K562 (cell line): Measurements from ENCODE around the gene JDP2. TPM values are rescaled to one million over a fixed set of nuclear protein-coding genes. Genes with fewer than 3 reads are reported as not detected.

Experiments used
- ATAC-seq: fragments of 200-7000 bp; cut with Tn5 transposase; 3 replicates; pipeline ENCODE4 v1.9.1; 2020; ENCODE audit warnings: moderate library complexity
- BruUV-seq: library from RNA; stranded (reverse); fragments of 400-500 nt; replicated peaks from 2 replicates; lab custom pipeline; 2021; lab: Mats Ljungman, UMichigan
- CTCF ChIA-PET: fragments of 300-600 bp; formaldehyde crosslinking; extraction: SDS; loops from one replicate; lab custom pipeline; 2021; ENCODE audit warnings: low intra/inter-chr PET ratio; lab: Yijun Ruan, JAX
- POLR2A ChIA-PET: fragments of 300-600, 350-650 bp; sonication (Branson Sonifier 250); formaldehyde crosslinking; extraction: SDS; loops from one replicate; lab custom pipeline; 2021; ENCODE audit warnings: antibody characterized with exemption, inconsistent platforms; lab: Yijun Ruan, JAX
- DNase-seq, 4 experiments: peaks; one replicate each; pipeline versions ENCODE4 v3.0.0 to v3.0.0-alpha.2; 2011 to 2018; ENCODE audit warnings: low spot score in 3 of 4, mixed read lengths in 3 of 4; ENCODE audit errors: extremely low read depth in 1 of 4
- FAIRE-seq: peaks from 2 replicates; lab custom pipeline; 2011; peaks lifted over from hg19 to GRCh38; lab: Jason Lieb, UNC
- H2AFZ ChIP-seq: 2 replicates; pipeline ENCODE4 v1.6.0; 2011; ENCODE audit warnings: low read depth, low read length, control low read depth, inconsistent platforms
- H3K27ac ChIP-seq: fragments of 200-600 bp; 3 replicates; pipeline ENCODE4 v1.8.0; 2011; ENCODE audit warnings: low read depth, mild to moderate bottlenecking, control low read depth, inconsistent platforms, low read length, moderate library complexity, mixed read lengths; ENCODE audit errors: extremely low read depth
- H3K27me3 ChIP-seq, 2 experiments: fragments of 300-600 bp in 1 of 2; 2 replicates in 1 of 2; 3 replicates in 1 of 2; pipeline versions ENCODE4 v1.6.0 to v1.8.0; 2011; ENCODE audit warnings: inconsistent platforms in 2 of 2, low read length in 2 of 2, mild to moderate bottlenecking in 1 of 2, mixed read lengths in 1 of 2, moderate library complexity in 1 of 2; ENCODE audit not compliant: control insufficient read depth in 2 of 2, insufficient read depth in 2 of 2
- H3K36me3 ChIP-seq: fragments of 300-600 bp; 3 replicates; pipeline ENCODE4 v1.8.0; 2011; ENCODE audit warnings: mild to moderate bottlenecking, low read length, inconsistent platforms; ENCODE audit not compliant: control insufficient read depth, insufficient read depth
- H3K4me1 ChIP-seq, 2 experiments: fragments of 200-600 bp in 1 of 2; replicated peaks in 1 of 2; 2 replicates in 1 of 2; 3 replicates in 1 of 2; pipeline versions ENCODE4 v1.5.1 to v1.8.0; 2011; ENCODE audit warnings: inconsistent platforms in 2 of 2, low read length in 2 of 2, mild to moderate bottlenecking in 1 of 2, mixed read lengths in 1 of 2, moderate library complexity in 1 of 2; ENCODE audit not compliant: control insufficient read depth in 2 of 2, insufficient read depth in 2 of 2
- H3K4me2 ChIP-seq: 2 replicates; pipeline ENCODE4 v1.6.1; 2011; ENCODE audit warnings: low read length, control low read depth, inconsistent platforms, mixed read lengths; ENCODE audit not compliant: insufficient read depth
- H3K4me3 ChIP-seq: fragments of 200-600 bp; sonication (generic), shearing (Covaris generic); 2 replicates; pipeline ENCODE4 v1.5.1; 2016; ENCODE audit warnings: control low read depth, inconsistent platforms
- H3K79me2 ChIP-seq: fragments of 200-600 bp; 3 replicates; pipeline ENCODE4 v1.8.0; 2011; ENCODE audit warnings: low read length, inconsistent platforms; ENCODE audit not compliant: control insufficient read depth, insufficient read depth
- H3K9ac ChIP-seq, 2 experiments: 2 replicates each; pipeline versions ENCODE4 v1.6.0 to v1.6.1; 2011; ENCODE audit warnings: low read depth in 2 of 2, low read length in 2 of 2, control low read depth in 1 of 2, inconsistent platforms in 1 of 2, mild to moderate bottlenecking in 1 of 2, mixed read lengths in 1 of 2; ENCODE audit not compliant: insufficient read depth in 1 of 2
- H3K9me1 ChIP-seq: one replicate; pipeline ENCODE4 v1.6.0; 2011; ENCODE audit warnings: inconsistent platforms, mild to moderate bottlenecking, low read length, moderate library complexity; ENCODE audit not compliant: control insufficient read depth, insufficient read depth
- H3K9me3 ChIP-seq: replicated peaks from 2 replicates; pipeline ENCODE4 v1.5.1; 2011; ENCODE audit warnings: low read depth, low read length, inconsistent platforms; ENCODE audit not compliant: control insufficient read depth, insufficient read depth
- H4K20me1 ChIP-seq: replicated peaks from 2 replicates; pipeline ENCODE4 v1.6.1; 2011; ENCODE audit warnings: low read length, inconsistent platforms, mixed read lengths; ENCODE audit not compliant: control insufficient read depth, insufficient read depth
- RBM25 ChIP-seq: fragments of 200-400 bp; formaldehyde crosslinking; IDR thresholded peaks from 2 replicates; pipeline ENCODE4 v1.6.1; 2018; ENCODE audit warnings: low read length, low read depth, moderate library complexity; ENCODE audit not compliant: severe bottlenecking
- ZC3H8 ChIP-seq: fragments of 450-650 bp; IDR thresholded peaks from 2 replicates; pipeline ENCODE4 v1.6.1; 2017
- WGBS: fragments of 100-300 bp; shearing (Covaris generic); methylation state at CpG from one replicate; pipeline ENCODE4 v1.1.6; 2016; ENCODE audit warnings: low coverage, mixed read lengths; ENCODE audit not compliant: insufficient coverage; ENCODE audit errors: missing lambda C conversion rate; 5-methylcytosine and 5-hydroxymethylcytosine counted together
- in situ Hi-C: fragments of 300-500 bp; cut with MboI; formaldehyde crosslinking; loops from 4 replicates; pipeline ENCODE4 v1.15.0; 2018; ENCODE audit warnings: inconsistent platforms, mixed read lengths
- intact Hi-C: fragments of 100-400 bp; cut with micrococcal nuclease; formaldehyde crosslinking; loops from 2 replicates; pipeline ENCODE4 v1.14.2; 2022
- polyA plus RNA-seq, 8 experiments: library from polyadenylated mRNA; depleted of rRNA in 4 of 8; stranded (reverse) in 5 of 8; unstranded in 3 of 8; fragments of >200 nt; fragmentation: Nextera tagmentation in 2 of 8; fragmentation: Illumina TruSeq in 1 of 8; extraction: Ambion mirVana in 2 of 8; extraction: Trizol in 1 of 8; gene quantifications; 2 replicates each; pipeline versions ENCODE4 v1.2.1 to v1.2.3, GENCODE V29; 2011 to 2014; ENCODE audit warnings: inconsistent platforms in 1 of 8, missing spikeins in 1 of 8
- total RNA-seq, 7 experiments: library from RNA; depleted of rRNA in 6 of 7; stranded (reverse); fragments of >200 nt in 6 of 7; fragmentation: Illumina TruSeq in 2 of 7; extraction: Trizol in 2 of 7; gene quantifications; 2 replicates each; pipeline versions ENCODE4 v1.2.1 to v1.2.3, GENCODE V29; 2011 to 2021; ENCODE audit warnings: low replicate concordance in 1 of 7
- TF ChIP-seq, protein P1 (sequence below): fragments of 250-450 bp; sonication (Bioruptor Pico); IDR thresholded peaks from 2 replicates; pipeline ENCODE4 v1.5.0; 2021; ENCODE audit warnings: mild to moderate bottlenecking, borderline replicate concordance

The JDP2 gene
- total and polyA plus RNA-seq, 9 of the 15 experiments (the other 6 are each of a cell fraction or from before 2014, with no cell fraction given): 0.27 to 13.8 (median 3.1) TPM

DNA sequence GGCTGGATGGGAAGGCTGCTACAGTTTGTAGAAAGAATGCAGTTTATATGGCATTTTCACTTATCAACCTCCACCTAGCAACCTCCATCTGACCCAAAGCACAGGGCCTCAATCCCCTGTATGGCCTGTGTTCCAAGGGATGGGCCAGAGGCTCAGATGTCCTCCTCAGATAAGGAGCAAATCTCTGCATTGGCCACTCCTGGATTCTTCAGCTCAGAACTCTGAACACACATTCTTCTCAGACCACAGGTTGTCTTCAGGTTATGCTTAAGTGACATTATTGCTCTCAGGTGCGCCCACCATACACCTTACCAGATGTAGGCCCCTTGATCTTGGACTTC is 47.9 kb upstream of the JDP2 start:
- FAIRE-seq: no peak
- ChIA-PET CTCF (no interaction called here), POLR2A (interaction anchor here (1.4 kb wide), 1 partner anchor 17 kb away, joined by 3 read pairs; no protein-coding TSS in a partner anchor)

More for the DNA sequence above, 47.9 kb upstream of the JDP2 start:
- WGBS: 0% methylated on average over 1 of the region's 1 CpG
- H3K36me3 ChIP-seq: no peaks in the 10 kb centered on the region
- no peaks in the 10 kb centered on the region for H4K20me1 ChIP-seq
- no TSS peak for BruUV-seq
- H3K27ac ChIP-seq: no peak overlapping the region
- no peaks in the 10 kb centered on the region for H3K4me1 ChIP-seq
- no peaks in the 10 kb centered on the region for H3K79me2 ChIP-seq
- no peaks in the 10 kb centered on the region for H3K9me1 ChIP-seq
- H3K4me3 ChIP-seq: no peak overlapping the region
- TF ChIP-seq, protein P1, sequence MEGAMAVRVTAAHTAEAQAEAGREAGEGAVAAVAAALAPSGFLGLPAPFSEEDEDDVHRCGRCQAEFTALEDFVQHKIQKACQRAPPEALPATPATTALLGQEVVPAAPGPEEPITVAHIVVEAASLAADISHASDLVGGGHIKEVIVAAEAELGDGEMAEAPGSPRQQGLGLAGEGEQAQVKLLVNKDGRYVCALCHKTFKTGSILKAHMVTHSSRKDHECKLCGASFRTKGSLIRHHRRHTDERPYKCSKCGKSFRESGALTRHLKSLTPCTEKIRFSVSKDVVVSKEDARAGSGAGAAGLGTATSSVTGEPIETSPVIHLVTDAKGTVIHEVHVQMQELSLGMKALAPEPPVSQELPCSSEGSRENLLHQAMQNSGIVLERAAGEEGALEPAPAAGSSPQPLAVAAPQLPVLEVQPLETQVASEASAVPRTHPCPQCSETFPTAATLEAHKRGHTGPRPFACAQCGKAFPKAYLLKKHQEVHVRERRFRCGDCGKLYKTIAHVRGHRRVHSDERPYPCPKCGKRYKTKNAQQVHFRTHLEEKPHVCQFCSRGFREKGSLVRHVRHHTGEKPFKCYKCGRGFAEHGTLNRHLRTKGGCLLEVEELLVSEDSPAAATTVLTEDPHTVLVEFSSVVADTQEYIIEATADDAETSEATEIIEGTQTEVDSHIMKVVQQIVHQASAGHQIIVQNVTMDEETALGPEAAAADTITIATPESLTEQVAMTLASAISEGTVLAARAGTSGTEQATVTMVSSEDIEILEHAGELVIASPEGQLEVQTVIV (CRISPR knock-in tag): no peak
- TF ChIP-seq ZC3H8 (no peak), RBM25 (no peak)
- TF ChIP-seq, all 486 proteins: peak for 0
- in situ Hi-C loops: no loop called here
- DNase-seq (no peak), ATAC-seq (no peak)
- Histone ChIP-seq H3K27me3 (0 out of 5 replicates have a peak, but pooled peaks cover 0 to 6% of the 10 kb centered on the region in 2 experiments), H2AFZ (no peak overlapping the region), H3K4me2 (no peak overlapping the region), H3K9ac (no peak overlapping the region), H3K9me3 (no peaks in the 10 kb centered on the region)
- intact Hi-C loops: no loop called here
